RWPE1 (cell line): ENCODE measurements around the gene RPS6KC1.
A peak's percentile ranks its signal among the peaks of the same experiment; 100 is the strongest.

Experiments
- CTCF ChIA-PET: fragments of 350-600 bp; sonication (Branson Sonifier 250); formaldehyde crosslinking; extraction: SDS; loops from one replicate; lab custom pipeline; 2021; lab: Yijun Ruan, JAX
- POLR2A ChIA-PET: fragments of 400-600 bp; formaldehyde crosslinking; extraction: SDS; loops from one replicate; lab custom pipeline; 2020; ENCODE audit warnings: antibody characterized with exemption; ENCODE audit not compliant: low non-redundant PET; lab: Yijun Ruan, JAX
- DNase-seq: peaks from one replicate; pipeline ENCODE4 v3.0.0; 2012; ENCODE audit warnings: low spot score
- H3K27ac ChIP-seq: fragments of 450-650 bp; 2 replicates; pipeline ENCODE4 v1.5.1; 2017
- TF ChIP-seq, protein P1 (sequence below): fragments of 450-650 bp; conservative IDR thresholded peaks from 2 replicates; pipeline ENCODE4 v1.5.1; 2017; ENCODE audit warnings: low read depth, mild to moderate bottlenecking

RPS6KC1 gene

DNA sequence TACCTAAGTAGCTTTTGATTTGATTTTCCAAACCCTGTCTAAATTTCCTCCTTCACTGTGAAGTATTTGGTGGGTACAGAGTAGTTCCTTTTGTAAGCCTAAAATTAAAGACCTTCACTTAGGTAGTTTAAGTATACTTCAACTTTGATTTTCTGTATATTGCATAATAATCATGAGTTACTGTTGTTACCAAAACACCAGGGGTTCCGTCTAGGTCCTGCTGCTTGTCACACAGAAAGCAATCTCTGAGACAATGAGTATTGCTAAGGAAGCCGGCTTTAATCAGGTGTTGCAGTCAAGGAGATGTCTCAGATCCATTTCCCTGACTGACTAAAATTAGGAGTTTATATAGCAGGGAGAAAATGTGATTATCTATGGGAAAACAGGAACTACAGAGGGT is 15.3 kb downstream of the RPS6KC1 start:
- H3K27ac ChIP-seq: no peak overlapping the region
- no peak for DNase-seq
- TF ChIP-seq, protein P1, sequence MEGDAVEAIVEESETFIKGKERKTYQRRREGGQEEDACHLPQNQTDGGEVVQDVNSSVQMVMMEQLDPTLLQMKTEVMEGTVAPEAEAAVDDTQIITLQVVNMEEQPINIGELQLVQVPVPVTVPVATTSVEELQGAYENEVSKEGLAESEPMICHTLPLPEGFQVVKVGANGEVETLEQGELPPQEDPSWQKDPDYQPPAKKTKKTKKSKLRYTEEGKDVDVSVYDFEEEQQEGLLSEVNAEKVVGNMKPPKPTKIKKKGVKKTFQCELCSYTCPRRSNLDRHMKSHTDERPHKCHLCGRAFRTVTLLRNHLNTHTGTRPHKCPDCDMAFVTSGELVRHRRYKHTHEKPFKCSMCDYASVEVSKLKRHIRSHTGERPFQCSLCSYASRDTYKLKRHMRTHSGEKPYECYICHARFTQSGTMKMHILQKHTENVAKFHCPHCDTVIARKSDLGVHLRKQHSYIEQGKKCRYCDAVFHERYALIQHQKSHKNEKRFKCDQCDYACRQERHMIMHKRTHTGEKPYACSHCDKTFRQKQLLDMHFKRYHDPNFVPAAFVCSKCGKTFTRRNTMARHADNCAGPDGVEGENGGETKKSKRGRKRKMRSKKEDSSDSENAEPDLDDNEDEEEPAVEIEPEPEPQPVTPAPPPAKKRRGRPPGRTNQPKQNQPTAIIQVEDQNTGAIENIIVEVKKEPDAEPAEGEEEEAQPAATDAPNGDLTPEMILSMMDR: no peak
- CTCF ChIA-PET: no interaction called here
- POLR2A ChIA-PET: no interaction called here

DNA sequence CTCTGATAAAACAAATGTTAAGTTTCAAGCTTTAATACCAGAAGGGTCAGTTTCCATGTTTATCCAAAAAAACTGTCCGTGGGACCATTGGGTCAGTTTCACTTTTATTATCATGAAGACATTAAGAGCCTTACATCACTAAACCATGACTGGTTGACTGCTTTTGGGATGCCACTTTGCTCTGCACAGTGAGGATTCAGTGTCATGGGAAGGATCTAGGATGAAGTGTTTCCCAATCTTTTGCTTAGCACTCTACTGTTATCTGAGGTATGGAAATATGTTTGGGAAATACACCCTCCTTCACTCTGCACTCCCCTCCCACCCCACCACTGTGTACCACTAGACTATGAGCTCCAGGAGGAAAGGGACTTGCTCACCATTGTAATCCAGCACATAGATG is 16.3 kb downstream of the RPS6KC1 start:
- no peak for DNase-seq
- no peak overlapping the region for H3K27ac ChIP-seq
- ChIA-PET POLR2A (no interaction called here), CTCF (no interaction called here)
- TF ChIP-seq, protein P1: no peak

DNA sequence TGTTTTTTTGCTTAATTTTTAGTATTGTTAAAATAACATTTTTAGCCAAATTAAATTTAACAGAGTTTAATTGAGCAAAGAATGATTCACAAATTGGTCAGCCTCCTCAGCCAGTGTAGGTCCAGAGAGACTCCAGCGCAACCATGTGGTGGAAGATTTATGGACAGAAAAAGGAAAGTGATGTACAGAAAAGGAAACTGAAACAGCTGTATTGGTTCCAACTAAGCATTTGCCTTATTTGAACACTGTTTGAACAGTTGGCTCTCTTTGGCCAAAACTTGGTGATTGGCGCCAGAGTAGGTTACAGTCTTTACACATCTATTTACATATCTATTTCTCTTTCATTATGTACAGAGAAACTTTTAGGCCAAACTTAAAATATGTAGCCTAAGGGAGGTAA is 19.4 kb downstream of the RPS6KC1 start:
- CTCF ChIA-PET: interaction anchor here (0.6 to 1.2 kb wide), 7 partner anchors 9 to 550 kb away, joined by 3 to 5 read pairs (median 3); no protein-coding TSS in a partner anchor

DNA sequence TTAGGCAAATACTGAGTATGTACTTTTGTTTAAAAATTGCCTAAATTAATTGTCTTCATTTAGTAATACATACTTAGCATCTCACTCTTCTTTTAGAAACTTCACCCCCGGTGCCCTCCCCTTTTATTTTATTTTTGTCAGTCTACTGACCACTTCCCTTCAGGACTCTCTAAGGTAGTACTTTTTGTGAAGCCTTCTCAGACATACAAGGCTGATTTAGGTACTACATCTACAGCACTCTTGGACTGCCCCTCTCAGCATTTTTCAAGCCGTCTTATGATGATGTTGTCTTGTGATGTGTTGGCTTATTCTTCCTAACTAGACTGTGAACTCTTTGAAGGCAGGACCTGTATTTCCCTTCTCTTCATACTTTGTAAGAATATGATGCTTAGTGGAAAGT is 24.7 kb downstream of the RPS6KC1 start:
- DNase-seq: no peak
- POLR2A ChIA-PET: no interaction called here
- CTCF ChIA-PET: no interaction called here

More for the DNA sequence above, 19.4 kb downstream of the RPS6KC1 start:
- DNase-seq: peak; percentile 41
- no peak overlapping the region for H3K27ac ChIP-seq
- TF ChIP-seq, protein P1: peak; percentile 51
- POLR2A ChIA-PET: no interaction called here

DNA sequence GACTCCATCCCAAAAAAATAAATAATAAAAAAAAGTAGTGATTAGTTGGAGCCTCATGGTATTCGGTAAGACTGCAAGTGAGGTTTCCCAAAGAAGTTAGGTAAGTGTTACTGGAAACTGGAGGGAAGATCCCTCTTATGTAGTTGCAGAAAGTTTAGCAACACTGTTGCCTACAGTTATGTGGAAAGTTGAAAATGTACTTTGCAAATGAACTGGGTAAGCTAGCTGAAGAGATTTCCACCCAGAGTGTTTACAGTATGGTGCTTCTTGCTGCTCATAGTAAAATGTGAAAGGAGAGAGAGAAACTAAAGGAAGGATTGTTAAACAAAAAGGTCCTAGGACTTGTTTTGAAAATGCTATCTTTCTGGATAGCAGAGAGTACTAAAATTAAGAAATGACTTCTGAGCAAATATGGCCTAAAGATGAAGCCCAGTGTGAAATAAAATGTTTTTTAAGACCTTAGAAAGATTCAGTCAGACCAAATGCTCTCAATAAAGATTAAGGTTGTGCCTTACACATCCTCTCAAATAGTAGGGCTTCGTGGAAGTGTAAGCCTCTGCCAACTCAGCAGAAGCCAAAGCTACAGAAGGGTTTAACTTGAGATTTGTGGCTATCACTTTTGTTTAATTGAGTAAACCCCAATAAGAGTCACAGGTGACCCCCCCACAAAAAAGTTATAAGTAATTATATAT is 31.5 kb downstream of the RPS6KC1 start:
- POLR2A ChIA-PET: no interaction called here
- no peak overlapping the region for H3K27ac ChIP-seq
- CTCF ChIA-PET: no interaction called here
- TF ChIP-seq, protein P1: no peak
- DNase-seq: no peak

More for the DNA sequence above, 24.7 kb downstream of the RPS6KC1 start:
- TF ChIP-seq, protein P1: no peak
- H3K27ac ChIP-seq: no peak overlapping the region

DNA sequence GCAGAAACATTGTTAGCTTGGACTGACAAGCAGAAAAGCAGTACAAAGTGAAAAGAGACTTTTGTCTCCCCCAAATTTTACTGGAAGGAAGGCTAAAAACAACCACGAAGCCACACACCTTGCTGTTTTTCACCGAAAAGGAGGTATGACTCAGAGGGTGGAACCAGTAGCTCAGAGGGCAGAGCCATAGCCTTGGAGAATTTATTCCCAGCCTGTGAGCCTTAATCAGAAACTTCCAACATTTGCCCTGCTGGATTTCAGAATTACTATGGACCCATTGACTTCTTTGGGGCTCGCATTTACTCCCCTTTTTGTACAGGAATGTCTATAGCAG is 32.0 kb downstream of the RPS6KC1 start:
- TF ChIP-seq, protein P1: no peak
- POLR2A ChIA-PET: no interaction called here
- DNase-seq: peak; percentile 35
- CTCF ChIA-PET: no interaction called here
- no peak overlapping the region for H3K27ac ChIP-seq
